Daoy (cell line): ENCODE data around the gene ZNF732. TPM values are rescaled to one million over a fixed set of nuclear protein-coding genes. Genes with fewer than 3 reads are reported as not detected.
A peak's percentile ranks its signal among the peaks of the same experiment; 100 is the strongest.
"Not testable (repeated sequence)": the region's sequence is repeated elsewhere in the genome, so short reads cannot be mapped to it uniquely, and the experiment has no call there.

ENCODE experiments used
- DNase-seq: peaks from one replicate; pipeline ENCODE4 v3.0.0-alpha.2; 2015; ENCODE audit warnings: low read depth
- total RNA-seq: library from RNA; depleted of rRNA; stranded (reverse); fragments of >200 nt; shearing (Covaris generic); gene quantifications from 2 replicates; pipeline ENCODE4 v1.2.3, GENCODE V29; 2014; rRNA removed

ZNF732 gene
- total RNA-seq = 0.12 and 1.1 TPM in 2 replicates

- peak; percentile 51 for DNase-seq
Measured at GRCh38 chr4:304969-305680, at the start of gene ZNF732. Gene ZNF732, minus strand, starts transcription at chr4:305474. Its CDS starts 164 bp downstream, at chr4:305310.

DNA sequence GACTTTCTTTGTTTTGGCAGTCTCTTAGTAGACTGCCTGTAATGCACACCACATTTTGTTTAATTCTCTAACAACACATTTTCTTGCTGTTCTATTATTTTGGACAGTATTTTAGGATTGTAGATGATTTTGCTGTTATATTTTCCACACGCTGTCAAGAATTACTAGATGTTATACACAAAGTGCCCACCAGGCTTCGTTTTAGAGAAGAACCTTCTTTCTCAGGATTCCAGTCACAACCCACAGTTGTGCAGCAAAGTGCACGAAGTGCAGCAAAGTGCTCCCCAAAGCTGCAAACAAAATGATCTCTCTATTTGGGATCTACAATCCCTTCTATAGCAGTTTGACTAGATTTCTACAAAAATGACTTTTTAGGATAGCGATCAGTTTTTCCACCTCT lies 34.7 kb upstream of the ZNF732 start:
- no peak for DNase-seq

DNA sequence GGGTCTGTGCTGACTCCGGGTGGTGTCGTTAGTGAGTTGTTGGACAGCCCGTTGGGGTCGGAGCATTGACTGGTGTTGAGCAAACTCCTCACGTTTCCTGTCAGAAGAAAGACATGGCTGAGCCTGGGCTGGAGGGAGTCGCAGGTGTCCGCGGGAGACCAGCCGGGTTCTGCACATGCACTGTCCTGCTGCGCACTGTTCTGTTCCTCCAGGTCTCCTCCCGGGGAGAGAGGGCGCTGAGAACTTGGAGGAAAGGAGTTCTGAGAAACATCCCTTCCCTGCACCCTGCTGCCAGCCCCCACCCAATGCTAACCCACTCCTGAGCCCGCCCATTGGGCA lies 33.5 kb upstream of the ZNF732 start:
- no peak for DNase-seq

DNA sequence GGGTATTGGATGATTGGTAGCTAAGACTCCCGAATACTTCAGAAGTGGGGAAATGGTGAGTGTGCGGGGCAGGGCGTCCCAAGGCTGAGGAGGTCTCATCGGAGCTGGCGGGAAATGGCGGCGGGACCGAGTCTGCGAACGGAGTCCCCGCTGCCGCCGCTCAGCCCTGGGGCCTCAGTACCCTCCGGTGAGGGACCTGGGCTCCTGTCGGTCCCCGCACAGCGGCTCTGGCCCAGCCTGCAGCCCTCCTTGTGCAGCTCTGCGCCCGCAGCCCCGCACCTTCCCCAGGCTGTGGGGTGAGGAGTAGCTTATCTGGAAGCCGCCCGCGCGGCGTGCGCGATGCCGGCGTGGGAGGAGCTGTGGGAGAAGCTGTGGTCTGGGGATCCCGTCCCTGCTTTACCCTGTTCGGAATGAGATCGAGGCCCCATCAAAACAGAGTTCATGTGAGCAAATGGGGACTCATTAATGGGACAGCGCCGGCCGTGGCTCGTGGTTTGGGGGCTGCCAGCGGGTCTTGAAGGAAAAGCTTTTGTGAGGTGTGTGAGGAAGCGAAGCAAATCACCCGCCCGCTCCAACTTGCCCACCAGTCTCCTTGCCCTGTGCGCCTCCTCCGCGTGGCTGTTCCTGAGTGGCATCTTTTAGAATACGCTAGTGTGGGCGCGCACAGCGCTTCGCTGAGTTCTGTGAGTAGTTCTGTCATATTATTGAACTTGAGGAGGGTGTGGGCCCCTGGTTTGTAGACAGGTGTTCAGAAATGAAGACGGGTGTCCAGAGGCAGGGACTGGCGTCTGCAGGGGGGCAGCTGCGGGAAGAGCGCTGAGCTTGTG lies 32.9 kb upstream of the ZNF732 start:
- DNase-seq = no peak

GRCh38 chr4:337143-337931 lies 32.1 kb upstream of the ZNF732 start, which contains the start of gene ZNF141:
Gene ZNF141, plus strand, starts transcription at chr4:337814. Its CDS starts 170 bp downstream, at chr4:337984.
- peak; percentile 95 for DNase-seq

DNA sequence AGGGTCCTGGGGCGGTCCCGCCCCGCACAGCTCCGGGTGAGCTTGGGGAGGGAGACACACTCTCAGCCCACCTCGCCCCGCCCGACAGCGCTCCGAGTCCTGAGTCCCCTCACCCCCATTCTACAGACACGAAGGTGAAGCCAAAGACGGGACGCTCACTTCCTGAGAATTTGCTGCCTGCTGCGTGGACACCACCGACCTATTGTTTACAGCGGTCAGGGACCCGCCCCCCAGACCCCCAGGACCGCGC lies 31.5 kb upstream of the ZNF732 start:
- DNase-seq = no peak

GRCh38 chr4:336099-336892 lies 31.0 kb upstream of the ZNF732 start:
- DNase-seq = peak; percentile 2

GRCh38 chr4:335515-335914 lies 30.2 kb upstream of the ZNF732 start:
- DNase-seq = no peak

- DNase-seq = no peak
Measured at GRCh38 chr4:328729-329128, 23.5 kb upstream of the ZNF732 start.

DNA sequence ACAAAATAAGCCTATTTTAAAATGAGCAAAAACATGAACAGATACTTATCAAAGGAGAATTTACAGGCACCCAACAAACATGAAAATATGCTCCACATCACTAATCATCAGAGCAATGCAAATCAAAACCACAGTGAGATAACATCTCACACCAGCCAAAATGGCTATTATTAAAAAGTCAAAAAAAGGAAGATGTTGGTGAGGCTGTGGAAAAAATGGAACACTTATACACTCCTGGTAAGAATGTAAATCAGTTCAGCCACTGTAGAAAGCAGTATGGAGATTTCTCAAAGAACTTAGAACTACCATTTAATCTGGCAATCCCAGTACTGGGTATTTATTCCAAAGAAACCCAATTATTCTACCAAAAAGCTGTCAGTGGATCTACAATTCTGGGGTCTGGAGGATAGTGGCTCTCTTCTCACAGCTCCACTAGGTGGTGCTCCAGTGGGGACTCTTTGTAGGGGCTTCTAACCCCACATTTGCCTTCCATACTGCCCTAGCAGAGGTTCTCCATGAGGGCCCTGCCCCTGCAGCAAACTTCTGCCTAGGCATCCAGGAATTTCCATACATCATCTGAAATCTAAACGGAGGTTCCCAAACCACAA lies 9.1 kb upstream of the ZNF732 start:
- DNase-seq = no peak

DNA sequence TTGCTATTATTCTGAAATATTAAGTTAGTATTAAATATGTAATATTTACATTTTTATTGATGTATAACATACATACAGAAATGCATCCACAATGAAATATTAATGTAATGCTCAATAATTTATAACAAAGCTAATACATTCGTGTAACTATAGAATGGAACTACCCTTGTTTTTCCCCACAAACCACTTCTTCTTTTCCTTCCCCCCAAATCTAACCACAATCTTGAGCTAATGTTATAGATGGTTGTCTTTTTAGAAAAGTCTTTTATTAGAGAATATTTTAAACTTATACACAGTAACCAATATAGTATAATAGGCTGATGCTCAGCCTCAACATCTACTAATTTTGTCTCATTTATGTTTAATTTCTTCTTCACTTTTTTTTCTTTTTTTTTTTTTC lies 4.5 kb upstream of the ZNF732 start:
- no peak for DNase-seq

DNA sequence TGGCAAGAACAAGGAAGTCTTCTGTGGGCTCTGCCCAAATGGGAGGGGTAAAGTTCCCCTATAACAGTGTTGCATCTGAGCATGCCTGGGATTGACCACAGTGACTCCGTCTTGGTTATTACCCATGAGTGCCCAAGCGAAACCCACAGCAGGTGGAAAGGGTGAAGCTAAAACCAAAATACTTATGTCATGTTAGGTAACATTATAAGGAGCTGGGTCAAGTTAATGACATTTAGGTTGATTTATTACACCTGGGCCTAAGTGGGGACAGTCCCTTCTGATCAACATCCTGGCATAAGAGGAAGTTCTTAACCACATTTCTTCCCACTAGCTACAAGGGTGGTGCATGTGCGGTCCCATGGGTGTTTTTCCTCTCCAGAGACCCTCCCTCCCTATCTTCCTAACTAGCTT lies 1.3 kb upstream of the ZNF732 start:
- DNase-seq = no peak

- DNase-seq = not testable (repeated sequence)
Measured at GRCh38 chr4:304516-304915, 758 bp downstream of the ZNF732 start.

- no peak for DNase-seq
Measured at GRCh38 chr4:302381-302780, 2.9 kb downstream of the ZNF732 start.

DNA sequence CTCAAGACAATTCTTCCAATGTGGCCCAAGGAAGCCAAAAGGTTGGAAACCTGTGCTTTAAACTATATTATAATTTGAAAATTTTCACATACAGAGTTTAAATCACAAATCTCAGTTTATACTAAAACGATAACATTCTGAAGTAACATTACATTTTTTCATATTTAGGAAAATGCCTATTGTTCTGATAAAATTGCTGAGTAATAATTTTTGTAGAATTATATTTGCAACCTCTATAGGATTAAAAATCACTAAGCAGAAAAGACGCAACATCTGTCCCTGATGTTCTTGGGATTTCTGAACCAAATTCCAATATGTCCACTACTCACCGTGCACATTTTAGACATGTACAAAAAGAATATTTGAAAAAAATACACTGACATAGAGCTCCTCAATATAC lies 10.5 kb downstream of the ZNF732 start:
- no peak for DNase-seq

- no peak for DNase-seq
Measured at GRCh38 chr4:288891-289290, 16.4 kb downstream of the ZNF732 start.

GRCh38 chr4:273309-274017 lies 31.8 kb downstream of the ZNF732 start:
- DNase-seq = no peak

GRCh38 chr4:271492-272103 lies 33.7 kb downstream of the ZNF732 start:
- no peak for DNase-seq

DNA sequence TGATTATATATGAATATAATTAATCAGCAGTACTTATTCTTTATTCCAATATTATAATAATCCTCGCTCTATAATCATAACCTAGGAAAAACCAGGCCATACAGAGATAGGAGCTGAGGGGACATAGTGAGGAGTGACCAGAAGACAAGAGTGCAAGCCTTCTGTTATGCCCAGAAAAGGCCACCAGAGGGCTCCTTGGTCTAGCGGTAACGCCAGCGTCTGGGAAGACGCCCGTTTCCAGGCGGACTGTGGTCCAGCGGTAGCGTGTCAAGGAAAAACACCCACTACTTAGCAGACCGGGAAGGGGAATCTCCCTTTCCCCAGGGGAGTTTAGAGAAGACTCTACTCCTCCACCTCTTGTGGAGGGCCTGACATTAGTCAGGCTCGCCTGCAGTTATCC lies 46.0 kb downstream of the ZNF732 start:
- peak; percentile 11 for DNase-seq

DNA sequence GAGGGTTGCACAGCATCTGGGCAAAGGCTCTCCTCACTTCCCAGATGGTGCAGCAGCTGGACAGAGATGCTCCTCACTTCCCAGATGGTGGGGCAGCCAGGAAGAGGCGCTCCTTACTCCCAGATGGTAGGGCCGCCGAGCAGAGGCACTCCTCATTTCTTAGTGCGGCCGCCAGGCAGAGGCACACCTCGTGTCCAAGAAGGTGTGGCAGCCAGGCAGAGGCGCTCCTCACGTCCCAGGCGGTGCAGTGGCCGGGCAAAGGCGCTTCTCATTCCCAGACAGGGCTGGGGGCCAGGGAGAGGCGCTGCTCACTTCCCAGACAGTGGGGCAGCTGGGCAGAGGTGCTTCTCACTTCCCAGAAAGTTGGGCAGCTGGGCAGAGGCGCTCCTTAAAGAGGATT lies 48.8 kb downstream of the ZNF732 start:
- no peak for DNase-seq
